AG04449 (cell line): ENCODE results near the gene GSE1.

Experiments used
- CTCF ChIA-PET: fragments of 350-600 bp; formaldehyde crosslinking; extraction: SDS; loops from one replicate; lab custom pipeline; 2021; ENCODE audit warnings: antibody characterized with exemption; lab: Yijun Ruan, JAX
- POLR2A ChIA-PET: fragments of 400-600, 350-600 bp; formaldehyde crosslinking; extraction: SDS; loops from one replicate; lab custom pipeline; 2020; ENCODE audit warnings: antibody characterized with exemption, inconsistent platforms; lab: Yijun Ruan, JAX
- DNase-seq: peaks from one replicate; pipeline ENCODE4 v3.0.0-alpha.2; 2010; ENCODE audit warnings: low read depth, low spot score
- H3K4me3 ChIP-seq: 2 replicates; pipeline ENCODE4 v1.5.1; 2011; ENCODE audit warnings: low read depth, mild to moderate bottlenecking, control low read depth, low read length
- CTCF ChIP-seq: IDR thresholded peaks from one replicate; pipeline ENCODE4 v1.5.1; 2011; ENCODE audit warnings: mild to moderate bottlenecking, moderate library complexity, low read length, control low read depth, inconsistent platforms; ENCODE audit not compliant: insufficient read depth; ENCODE audit errors: missing control alignments

The GSE1 gene

GRCh38 chr16:85717393-85718152 is 104.5 kb downstream of the GSE1 start:
- DNase-seq: no peak

GRCh38 chr16:85718153-85718477 is 105.0 kb downstream of the GSE1 start:
- ChIA-PET CTCF (interaction anchor here (0.7 to 10.3 kb wide), 40 partner anchors 8 to 603 kb away, joined by 3 to 220 read pairs (median 6); partner anchors contain the start of gene GINS2), POLR2A (no interaction called here)
- TF ChIP-seq CTCF: no peak
- no peak for DNase-seq
- H3K4me3 ChIP-seq: no peak overlapping the region

More at GRCh38 chr16:85717393-85718152, 104.5 kb downstream of the GSE1 start:
- H3K4me3 ChIP-seq: no peak overlapping the region
- peak; percentile 48 for TF ChIP-seq CTCF
- POLR2A ChIA-PET: no interaction called here
- CTCF ChIA-PET: interaction anchor here (0.5 to 10.3 kb wide), 42 partner anchors 8 to 603 kb away, joined by 3 to 220 read pairs (median 5); partner anchors contain the start of genes C16orf74 and GINS2

DNA sequence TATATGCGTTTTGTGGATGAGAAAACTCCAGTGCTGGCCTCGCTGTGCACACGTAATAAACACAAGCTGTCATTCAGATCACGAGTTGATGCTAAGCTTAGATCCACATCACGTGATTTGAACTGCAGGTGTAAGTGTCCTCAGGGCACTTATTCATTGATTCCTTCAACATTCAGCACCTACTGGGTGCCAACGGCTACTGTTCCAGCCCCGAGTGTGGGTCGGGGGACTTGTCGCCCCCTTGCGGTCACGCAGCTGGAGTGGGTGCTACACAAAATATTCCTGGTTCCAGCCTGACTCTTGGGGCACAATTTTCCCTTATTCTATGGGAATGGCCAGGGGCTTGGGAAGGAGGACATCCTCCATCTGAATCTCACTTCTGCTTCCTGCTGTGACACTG is 105.6 kb downstream of the GSE1 start:
- DNase-seq: no peak
- POLR2A ChIA-PET: no interaction called here
- TF ChIP-seq CTCF: peak; percentile 46
- CTCF ChIA-PET: interaction anchor here (0.7 to 10.3 kb wide), 31 partner anchors 7 to 604 kb away, joined by 3 to 220 read pairs (median 5); partner anchors contain the start of gene GINS2
- H3K4me3 ChIP-seq: no peak overlapping the region

DNA sequence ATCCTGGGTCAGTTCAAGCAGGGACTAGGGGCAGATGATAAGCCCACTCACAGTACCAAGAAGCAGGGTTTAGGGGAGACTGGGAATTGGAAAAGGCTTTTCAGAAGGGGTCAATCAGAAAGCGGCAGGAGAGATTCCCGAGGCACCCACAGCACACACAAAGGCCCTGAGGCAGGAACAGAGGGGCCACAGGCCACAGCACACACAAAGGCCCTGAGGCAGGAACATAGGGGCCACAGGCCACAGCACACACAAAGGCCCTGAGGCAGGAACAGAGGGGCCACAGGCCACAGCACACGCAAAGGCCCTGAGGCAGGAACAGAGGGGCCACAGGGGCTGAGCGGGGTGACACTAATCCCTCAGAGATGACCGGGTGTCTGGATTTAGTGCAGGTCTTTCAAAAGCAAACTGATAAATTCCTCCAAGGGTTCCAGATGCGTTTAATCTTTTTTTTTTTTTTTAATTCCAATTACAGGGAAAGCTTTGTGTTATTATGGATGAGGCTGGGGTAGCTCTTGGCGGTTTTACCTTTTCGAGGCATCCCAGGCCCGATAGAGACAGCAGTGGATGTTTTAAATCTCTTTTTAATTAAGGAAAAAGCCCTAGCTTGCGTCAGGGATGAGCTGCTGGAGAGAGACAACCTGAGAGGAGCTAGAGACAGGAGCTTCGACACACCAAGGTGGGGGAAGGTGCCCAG is 106.6 kb downstream of the GSE1 start:
- ChIA-PET CTCF (interaction anchor here (0.8 to 10.3 kb wide), 19 partner anchors 10 to 474 kb away, joined by 3 to 220 read pairs (median 5); partner anchors contain the start of gene GINS2), POLR2A (no interaction called here)
- no peak overlapping the region for H3K4me3 ChIP-seq
- DNase-seq: no peak
- no peak for TF ChIP-seq CTCF

GRCh38 chr16:85720302-85720637 is 107.1 kb downstream of the GSE1 start:
- POLR2A ChIA-PET: no interaction called here
- TF ChIP-seq CTCF: no peak
- no peak overlapping the region for H3K4me3 ChIP-seq
- CTCF ChIA-PET: interaction anchor here (0.7 to 10.3 kb wide), 9 partner anchors 9 to 475 kb away, joined by 3 to 220 read pairs (median 5); partner anchors contain the start of gene GINS2
- no peak for DNase-seq
